Jurkat, Clone E6-1 (cell line): ENCODE measurements around the gene UBE2S. TPM values are rescaled to one million over a fixed set of nuclear protein-coding genes. Genes with fewer than 3 reads are reported as not detected.
"Not testable (repeated sequence)": the region's sequence is repeated elsewhere in the genome, so short reads cannot be mapped to it uniquely, and the experiment has no call there.

Source experiments
- DNase-seq: peaks from one replicate; pipeline ENCODE4 v3.0.0-alpha.2; 2011; ENCODE audit warnings: low read depth, low spot score
- H3K4me3 ChIP-seq: 2 replicates; pipeline ENCODE4 v1.5.1; 2011; ENCODE audit warnings: mild to moderate bottlenecking, low read length, control low read depth, moderate library complexity
- polyA plus RNA-seq: library from polyadenylated mRNA; unstranded; fragments of >200 nt; gene quantifications from one replicate; pipeline ENCODE4 v1.2.1, GENCODE V29; 2012; ENCODE audit warnings: missing spikeins; ENCODE audit not compliant: insufficient read length, insufficient read depth

The UBE2S gene
- 373 TPM for polyA plus RNA-seq

DNA sequence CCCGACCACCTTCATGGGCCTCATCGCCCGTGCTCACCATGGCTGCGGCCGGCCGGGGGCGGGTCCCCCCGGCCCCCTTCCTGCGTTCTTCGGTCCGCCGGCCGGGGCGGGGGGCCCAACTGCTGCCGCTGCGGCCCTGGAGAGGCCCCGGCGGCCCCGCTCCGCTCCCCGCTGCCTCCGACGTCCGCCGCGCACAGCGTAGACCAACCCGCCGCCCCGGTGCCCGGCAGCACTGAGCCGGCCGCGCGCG is at the start of gene UBE2S:
TSS of gene UBE2S (minus strand) at position 239 of the 250 bp plus-strand sequence. CDS start at position 40, 199 bp downstream.
- peak within 1 kb of the TSS; percentile 91 for H3K4me3 ChIP-seq
- not testable (repeated sequence) for DNase-seq

DNA sequence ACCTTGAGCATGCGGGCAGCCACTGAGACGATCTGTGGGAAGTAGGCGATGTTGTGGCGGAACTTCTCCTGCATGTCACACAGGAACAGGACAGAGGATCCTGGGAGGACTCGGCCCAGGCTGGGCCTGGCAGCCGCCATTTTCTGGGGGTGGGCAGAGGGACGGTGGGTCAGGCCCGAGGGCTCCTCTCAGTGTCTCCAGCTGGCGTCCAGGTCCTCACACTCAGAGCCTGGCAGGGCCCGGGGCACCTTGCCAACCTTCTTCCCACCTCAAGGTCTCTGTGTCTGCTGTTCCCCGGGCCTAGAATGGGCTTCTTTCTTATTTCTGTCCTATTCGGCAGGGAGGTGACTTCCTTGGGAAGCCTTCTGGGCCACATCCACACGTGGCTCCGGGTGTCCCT is 48.8 kb upstream of the UBE2S start:
- no peak for DNase-seq
- H3K4me3 ChIP-seq, result no peak overlapping the region

DNA sequence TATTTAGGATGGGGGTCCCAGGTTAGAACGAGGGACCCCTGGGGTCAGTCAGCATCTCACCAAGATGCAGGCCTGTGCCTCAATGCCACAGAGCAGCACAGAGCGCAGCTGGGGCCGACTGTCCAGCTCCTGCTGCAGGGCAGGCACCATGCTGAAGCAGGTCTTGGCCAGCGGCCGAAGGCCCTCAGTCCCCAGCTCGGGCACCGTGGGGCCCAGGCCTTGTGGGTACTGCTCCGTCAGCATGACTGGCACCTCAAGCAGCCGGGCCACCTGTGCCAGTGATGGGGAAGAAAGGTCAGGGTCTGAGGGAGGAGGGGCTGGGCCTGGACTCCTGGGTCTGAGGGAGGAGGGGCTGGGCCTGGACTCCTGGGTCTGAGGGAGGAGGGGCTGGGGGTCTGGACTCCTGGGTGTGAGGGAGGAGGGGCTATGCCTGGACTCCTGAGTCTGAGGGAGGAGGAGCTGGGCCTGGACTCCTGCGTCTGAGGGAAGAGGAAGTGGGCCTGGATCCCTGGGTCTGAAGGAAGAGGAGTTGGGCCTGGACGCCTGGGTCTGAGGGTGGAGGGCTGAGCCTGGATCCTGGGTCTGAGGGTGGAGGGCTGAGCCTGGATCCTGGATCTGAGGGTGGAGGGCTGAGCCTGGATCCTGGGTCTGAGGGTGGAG is 48.1 kb upstream of the UBE2S start:
- H3K4me3 ChIP-seq, result no peak overlapping the region
- no peak for DNase-seq

DNA sequence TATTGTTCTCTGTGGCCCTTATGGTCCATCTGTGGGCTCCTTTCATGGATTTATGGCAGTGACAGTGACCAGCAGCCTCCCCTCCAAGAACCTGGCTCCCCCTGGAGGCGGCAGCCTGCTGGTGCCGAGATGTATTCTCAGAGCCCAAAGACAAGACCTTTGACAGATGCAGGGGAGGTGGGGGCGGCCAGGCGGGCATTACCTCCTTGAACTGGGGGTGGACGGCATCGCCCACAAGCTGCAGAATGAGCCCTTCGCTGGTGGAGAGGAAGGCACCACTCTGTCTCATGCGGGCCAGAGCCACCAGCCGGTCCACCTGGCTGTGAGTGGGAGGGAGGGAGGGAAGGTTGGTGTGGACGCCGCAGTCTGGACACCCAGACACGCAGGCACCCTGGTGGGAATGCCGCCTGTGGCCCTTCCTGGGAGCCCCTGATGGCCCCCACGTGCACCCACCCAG is 47.2 kb upstream of the UBE2S start:
- peak; percentile 44 for DNase-seq
- no peak overlapping the region for H3K4me3 ChIP-seq

DNA sequence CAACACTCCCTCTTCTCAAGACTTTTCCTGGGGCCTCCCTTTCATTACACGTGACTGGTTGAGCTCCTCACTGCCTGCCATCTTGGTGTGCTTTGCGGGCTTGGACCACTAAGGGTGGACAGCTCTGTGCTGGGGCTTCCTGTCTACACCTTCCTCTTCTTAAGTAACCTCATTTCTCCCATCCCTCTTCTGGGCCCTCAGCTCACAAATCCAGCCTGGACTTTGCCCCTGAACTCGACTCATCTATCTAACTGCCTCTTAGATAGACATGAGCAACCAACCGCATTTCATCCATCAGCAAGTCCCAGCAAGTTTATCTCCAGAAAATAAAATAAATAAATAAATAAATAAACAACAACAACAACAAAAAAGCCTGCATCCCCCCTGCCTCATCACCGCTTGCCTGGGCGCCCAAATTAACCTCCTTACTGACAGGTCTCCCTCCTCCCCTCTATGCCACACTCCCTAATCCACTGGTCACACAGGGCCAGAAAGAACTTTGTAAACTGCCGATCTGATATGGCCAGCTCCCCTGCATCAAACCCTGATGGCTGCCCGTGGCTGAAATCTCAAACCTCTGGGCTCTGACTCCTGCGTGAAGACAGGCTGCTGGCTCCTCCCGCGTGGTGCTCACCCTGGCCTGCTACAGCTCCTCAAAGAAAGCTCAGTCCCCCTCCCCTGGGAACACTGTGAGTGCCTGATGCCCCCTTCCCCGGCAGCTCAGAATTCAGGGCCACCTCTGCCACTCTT is 46.1 kb upstream of the UBE2S start:
- H3K4me3 ChIP-seq, result no peak overlapping the region
- no peak for DNase-seq

DNA sequence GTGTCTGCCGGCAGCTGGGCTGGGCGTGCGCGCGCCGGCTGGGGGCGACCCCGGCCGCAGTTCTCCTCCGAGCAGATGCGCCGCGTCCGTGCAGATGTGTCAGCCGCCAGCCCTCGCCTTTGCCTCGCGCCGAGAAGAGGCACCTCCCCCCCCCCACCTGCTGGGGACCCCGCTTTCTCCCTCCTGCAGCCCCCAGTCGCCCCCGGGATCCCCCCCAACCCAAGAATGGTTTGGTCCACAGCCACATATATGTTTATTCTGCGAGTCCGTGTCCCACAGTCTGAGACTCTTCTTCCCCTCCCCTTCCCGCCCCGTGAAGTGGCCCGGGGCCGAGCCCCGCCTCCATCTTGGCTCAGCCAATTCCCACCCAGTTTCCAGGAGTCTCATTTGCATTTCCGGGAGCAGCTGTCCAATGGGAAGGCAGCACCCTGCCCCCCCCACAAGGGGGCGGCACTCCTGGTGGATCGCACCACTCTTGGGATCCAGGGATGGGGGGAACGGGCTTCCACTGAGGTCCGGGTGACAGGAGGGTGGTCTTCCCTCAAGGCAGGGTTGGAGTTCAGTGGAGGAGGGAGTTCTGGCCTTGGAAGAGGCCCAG is 45.3 kb upstream of the UBE2S start:
- H3K4me3 ChIP-seq, result peak overlapping the region; percentile 60
- DNase-seq, result peak; percentile 95

DNA sequence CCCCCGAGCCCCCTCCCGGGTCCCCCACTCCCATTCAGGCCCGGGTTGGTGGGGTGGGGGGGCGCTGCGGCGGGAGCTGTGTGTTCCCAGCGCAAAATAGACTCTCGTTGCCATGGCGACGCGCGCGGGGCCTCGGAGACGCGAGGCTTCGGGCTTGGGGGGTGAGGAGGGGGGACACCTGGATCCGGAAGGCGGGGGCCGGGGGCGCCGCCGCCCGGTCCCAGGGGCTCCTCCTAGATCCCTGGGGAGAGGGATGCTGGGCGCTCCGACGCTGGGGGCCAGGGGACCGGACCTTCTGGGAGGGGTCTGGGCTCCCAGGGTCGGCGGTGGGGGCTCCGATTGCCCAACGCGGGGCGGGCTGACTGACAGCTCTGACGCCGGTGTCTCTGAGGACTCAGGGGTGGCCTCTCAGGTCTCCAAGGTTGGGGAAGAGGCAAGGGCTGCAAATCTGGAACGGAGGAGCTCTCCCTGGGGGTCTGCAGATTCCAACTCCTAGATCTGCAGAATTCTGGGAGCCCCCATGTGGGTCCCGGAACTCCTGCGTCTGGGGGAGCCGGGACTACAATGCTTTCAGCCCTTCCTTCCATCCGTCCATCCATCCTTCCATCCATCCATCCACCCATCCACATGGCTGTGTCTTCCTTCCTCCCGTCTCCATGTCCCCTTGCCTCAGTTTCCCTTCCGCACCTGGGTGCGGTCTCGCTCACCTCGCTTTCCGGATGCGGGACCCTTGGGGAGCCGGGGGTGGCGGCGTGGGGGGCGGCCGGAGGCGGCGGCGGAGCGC is 44.6 kb upstream of the UBE2S start:
- H3K4me3 ChIP-seq, result peak overlapping the region; percentile 60
- DNase-seq, result no peak

DNA sequence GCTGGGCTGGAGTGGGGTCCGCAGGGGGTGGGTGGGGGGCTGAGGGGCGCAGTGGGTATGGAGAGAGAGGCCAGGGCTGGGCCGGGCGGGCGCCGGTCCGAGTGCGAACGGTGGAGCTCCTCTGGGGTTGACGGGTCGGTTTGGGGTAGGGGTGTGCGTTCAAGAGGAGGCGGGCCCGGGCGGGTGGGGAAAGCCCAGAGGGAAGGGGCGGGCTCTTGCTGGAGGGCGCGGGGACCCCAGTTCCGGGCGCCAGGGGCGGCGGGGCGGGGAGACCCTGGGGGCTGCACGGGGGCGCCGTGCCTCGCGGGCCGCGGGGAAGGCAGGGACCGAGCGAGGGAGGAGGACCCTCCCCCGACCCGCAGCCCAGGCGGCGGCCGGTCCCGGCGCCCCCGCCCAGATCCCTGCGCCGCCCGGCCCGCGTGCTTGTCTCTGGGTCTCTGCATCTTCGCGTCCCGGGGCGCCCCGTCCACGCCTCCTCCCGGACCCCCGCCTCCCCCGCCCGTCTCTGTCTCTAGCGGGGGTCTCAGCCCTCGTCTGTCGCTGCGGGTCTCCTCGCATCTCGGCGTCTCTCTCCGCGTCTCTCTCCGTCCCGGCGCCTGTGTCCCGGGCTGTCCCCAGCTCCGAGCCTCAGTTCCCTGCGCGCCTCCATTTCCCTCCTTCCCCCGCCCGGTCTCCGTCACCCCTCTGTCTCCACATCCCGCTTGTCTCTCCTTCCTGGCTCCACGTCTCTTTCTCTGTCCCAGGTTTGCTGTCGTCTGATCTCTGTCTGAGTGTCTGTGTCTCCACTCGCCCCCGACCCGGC is 43.8 kb upstream of the UBE2S start:
- no peak for DNase-seq
- H3K4me3 ChIP-seq, result peak overlapping the region; percentile 60; the same call in 1 of the 2 replicates

DNA sequence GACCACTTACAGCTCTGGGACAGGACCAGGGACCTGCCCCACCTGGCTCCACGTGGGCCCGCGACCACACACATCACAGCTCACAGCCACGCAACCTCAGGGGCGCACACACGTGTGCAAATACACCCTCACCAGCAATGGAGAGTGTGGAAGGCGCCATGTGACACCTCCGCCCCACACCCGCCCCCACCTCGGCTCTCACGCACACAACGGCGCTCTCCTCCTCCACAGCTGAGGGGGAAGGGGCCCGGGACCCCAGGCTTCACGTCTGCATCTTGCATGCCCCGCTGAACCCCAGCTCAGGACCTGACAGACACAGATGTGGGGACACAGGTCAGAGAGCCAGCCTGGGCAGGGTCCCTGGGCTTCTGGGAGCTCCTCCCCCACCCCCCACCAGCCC is 41.9 kb upstream of the UBE2S start:
- no peak overlapping the region for H3K4me3 ChIP-seq
- DNase-seq, result no peak

DNA sequence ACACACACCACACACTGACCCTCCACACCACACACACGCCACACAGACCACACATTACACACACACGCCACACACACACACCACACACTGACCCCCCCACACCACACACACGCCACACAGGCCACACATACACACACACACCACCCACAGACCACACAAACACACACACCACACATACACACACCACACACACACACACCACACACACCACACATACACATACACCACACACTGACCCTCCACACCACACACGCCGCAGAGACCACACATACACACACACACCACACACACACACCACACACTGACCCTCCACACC is 40.5 kb upstream of the UBE2S start:
- H3K4me3 ChIP-seq, DNase-seq: not testable (repeated sequence)

DNA sequence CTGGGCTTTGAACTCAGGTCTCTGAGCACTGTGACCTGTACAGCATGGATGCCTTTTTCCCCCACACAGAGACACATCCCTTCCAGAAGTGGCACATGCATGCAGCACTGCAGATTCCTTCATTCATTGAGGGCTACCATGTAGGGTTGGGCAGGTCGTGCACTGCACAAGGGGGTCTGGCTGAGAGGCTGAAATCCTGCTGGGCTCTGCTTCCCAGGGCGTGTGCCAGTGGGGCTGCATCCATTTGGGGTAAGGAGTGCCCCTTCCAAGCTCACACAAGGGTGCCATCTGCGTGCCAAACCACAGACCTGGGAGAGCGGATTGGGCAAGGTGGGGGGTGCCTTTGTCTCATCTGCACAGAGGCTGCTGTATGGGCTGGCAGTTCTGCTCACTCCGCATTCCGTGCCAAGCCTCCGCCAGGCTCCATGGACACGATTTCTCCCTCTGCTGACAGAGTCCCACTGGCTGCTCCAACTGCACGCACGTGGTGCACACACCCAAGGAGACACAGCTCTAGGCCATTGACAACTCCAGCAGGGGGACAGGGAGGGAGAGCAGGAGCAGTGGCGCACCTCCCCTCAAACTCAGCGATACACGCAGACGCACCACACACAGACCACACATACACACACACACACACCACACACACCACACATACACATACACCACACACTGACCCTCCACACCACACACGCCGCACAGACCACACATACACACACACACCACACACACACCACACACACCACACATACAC is 40.0 kb upstream of the UBE2S start:
- no peak for DNase-seq
- H3K4me3 ChIP-seq, result no peak overlapping the region

DNA sequence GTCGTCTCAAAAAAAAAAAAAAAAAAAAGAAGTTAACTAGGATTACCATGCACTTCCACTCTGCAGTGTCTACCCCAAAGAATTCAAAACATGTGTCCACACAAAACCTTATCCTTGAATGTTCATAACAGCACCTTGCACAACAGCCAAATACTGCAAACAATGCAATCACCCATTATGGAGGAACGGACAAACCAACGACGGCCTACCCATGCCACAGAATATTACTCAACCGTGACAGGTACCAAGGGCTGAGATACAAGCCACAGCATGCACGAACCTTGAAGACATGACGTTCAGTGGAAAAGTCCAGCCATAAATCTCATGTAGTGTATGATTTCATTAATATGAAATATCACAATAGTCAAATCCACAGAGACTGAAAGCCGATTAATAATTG is 38.5 kb upstream of the UBE2S start:
- H3K4me3 ChIP-seq, result no peak overlapping the region
- no peak for DNase-seq

DNA sequence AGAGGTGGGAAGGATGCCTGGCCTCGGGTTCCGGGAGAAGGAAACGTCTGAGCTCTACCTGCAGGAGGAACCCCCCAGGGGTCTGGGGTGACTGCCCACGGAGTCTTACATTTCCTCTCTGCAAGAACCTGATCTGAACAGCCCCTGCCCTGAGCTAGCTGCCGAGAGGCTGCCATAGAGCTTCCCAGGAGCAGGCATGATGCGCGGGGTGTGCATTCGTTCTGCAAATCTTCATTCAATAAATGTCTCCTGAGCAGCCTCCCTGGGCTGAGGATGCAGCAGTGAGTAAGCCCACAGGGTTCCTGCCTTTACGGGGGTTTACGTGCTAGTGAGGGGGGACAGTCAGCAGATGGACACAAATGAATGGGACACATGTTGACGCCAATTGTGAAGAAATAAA is 37.1 kb upstream of the UBE2S start:
- no peak overlapping the region for H3K4me3 ChIP-seq
- no peak for DNase-seq

DNA sequence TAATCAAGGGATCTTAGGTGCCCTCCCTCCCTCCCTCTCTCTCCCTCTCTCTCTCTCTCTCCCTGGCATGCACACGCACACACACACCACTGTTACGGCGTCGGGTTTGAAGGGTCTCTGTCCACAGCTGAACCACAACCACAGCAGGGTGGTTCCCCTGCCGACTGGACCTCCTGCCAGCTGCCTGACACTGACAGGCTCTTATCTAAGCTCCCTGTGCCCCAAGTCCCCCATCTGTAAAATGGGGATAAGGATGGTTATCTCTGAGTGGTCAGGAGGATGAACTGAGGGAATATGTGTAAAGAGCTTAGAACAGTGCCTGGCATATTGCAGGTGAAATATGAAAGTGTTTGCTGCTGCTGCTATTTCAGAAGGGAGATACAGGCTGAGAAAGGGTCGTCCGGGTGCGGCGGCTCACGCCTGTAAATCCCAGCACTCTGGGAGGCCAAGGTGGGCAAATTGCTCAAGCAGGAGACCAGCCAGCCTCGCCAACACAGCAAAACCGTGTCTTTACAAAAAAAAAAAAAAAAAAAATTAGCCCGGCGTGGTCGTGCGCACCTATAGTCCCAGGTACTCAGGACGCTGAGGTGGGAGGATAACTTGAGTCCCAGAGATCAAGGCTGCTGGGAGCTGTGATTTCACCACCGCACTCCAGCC is 36.4 kb upstream of the UBE2S start:
- DNase-seq, result no peak
- H3K4me3 ChIP-seq, result no peak overlapping the region

DNA sequence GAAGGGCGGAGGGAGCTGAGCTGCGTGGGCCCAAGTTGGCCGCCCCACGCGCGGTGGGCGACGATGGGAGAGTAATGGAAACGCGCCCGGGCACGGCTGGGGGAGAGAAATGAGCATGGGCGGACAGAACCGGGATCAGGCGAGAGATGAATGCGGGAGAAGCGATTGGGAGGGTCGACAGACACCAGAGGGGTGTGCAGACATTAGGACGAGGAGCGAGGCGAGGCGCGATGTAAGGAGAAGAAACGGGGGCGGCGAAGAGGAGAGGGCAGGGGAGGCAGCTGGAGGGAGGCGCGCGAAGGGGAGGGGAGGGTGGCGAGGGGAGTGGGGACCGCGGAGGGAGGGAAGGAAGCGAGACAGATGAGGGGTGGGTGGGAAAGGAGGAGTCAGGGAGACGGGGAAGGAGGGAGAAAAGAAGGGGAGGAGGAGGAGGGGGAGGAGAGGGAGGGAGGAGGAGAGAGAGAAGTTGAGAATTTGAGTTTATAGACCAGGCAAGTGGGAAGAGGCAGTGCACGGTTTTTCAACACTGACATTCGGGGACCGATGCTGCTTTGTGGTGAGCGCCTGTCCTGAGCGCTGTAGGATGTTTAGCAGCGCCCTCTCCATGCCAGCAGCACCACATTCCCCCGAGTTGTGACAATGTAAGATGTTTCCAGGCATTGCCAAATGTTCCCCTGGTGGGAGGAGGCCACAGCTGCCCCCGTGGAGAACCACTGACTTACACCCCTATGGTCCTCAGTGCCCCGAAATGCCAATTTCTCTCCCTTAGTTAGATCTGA is 35.6 kb upstream of the UBE2S start, which contains the start of gene SHISA7:
TSS of gene SHISA7 (minus strand) at position 256 of the 779 bp plus-strand sequence. CDS start 437 bp downstream, outside the sequence.
- DNase-seq, result no peak
- H3K4me3 ChIP-seq, result no peak within 1 kb of the TSS

DNA sequence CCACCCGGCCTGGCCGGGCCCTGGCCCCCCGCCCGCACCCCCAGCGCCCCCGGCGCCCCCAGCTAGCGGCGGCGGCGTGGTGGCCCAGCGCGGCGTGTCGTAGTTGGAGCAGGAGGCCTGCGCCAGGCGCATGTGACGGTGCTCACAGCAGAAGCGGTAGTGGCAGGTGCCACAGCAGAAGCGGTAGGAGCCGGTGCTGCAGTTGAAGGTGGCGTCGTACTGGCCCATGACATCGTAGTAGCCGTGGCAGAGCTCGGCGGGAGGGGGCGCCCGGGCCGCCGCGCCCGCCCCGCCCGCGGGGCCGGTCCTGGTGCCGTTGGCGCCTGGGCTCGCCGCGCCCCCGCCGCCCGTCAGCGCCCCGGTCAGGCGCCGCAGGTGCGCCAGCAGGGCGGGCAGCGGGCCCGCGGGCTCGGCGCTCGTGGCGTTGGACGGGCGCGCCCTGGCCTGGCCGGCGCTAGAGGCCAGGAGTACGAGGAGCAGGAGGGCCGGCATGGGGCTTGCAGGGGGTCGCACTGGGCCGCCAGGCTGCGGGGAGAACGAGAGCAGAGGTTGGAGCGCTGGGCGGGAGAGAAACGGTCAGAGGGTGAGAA is 34.9 kb upstream of the UBE2S start:
- no peak for DNase-seq
- H3K4me3 ChIP-seq, result no peak overlapping the region
